ENCODE results near the gene TINAG. TPM values are rescaled to one million over a fixed set of nuclear protein-coding genes. Genes with fewer than 3 reads are reported as not detected.

Gene TINAG
- total RNA-seq, 2 donors from 2014 or later, result not detected

- no peak overlapping the region for H3K4me3 Mint-ChIP-seq
- no peak for ATAC-seq
Observed at GRCh38 chr6:54404791-54405190, 96.5 kb downstream of the TINAG start.

GRCh38 chr6:54411767-54412166, 103.5 kb downstream of the TINAG start:
- Mint-ChIP-seq H3K36me3 (ENCODE audit: low read depth) (no peaks in the 10 kb centered on the region), H3K4me3 (no peak overlapping the region), H3K27ac (no peak overlapping the region), H3K27me3 (no peaks in the 10 kb centered on the region), H3K4me1 (no peaks in the 10 kb centered on the region)
- H3K9me3 ChIP-seq (ENCODE audit: control insufficient read depth, low read length, poor library complexity, severe bottlenecking), result no peaks in the 10 kb centered on the region
- DNase-seq (no peak), ATAC-seq (no peak)

More at GRCh38 chr6:54404791-54405190, 96.5 kb downstream of the TINAG start:
- Mint-ChIP-seq H3K27me3 (no peaks in the 10 kb centered on the region), H3K4me1 (no peaks in the 10 kb centered on the region), H3K27ac (no peak overlapping the region), H3K36me3 (ENCODE audit: low read depth) (no peaks in the 10 kb centered on the region)
- no peaks in the 10 kb centered on the region for H3K9me3 ChIP-seq (ENCODE audit: control insufficient read depth, low read length, poor library complexity, severe bottlenecking)
- DNase-seq, result no peak

GRCh38 chr6:54415517-54415916, 107.3 kb downstream of the TINAG start:
- Mint-ChIP-seq H3K36me3 (ENCODE audit: low read depth) (no peaks in the 10 kb centered on the region), H3K4me3 (no peak overlapping the region)

GRCh38 chr6:54419885-54420284, 111.6 kb downstream of the TINAG start:
- Mint-ChIP-seq H3K27ac (no peak overlapping the region), H3K36me3 (ENCODE audit: low read depth) (no peaks in the 10 kb centered on the region), H3K4me3 (no peak overlapping the region), H3K27me3 (no peaks in the 10 kb centered on the region), H3K4me1 (no peaks in the 10 kb centered on the region)
- ATAC-seq (no peak), DNase-seq (no peak)
- peaks cover 5% of the 10 kb centered on the region for H3K9me3 ChIP-seq (ENCODE audit: control insufficient read depth, low read length, poor library complexity, severe bottlenecking)

More at GRCh38 chr6:54415517-54415916, 107.3 kb downstream of the TINAG start:
- Mint-ChIP-seq H3K27ac (no peak overlapping the region), H3K4me1 (no peaks in the 10 kb centered on the region), H3K27me3 (no peaks in the 10 kb centered on the region)
- DNase-seq (no peak), ATAC-seq (no peak)
- peaks cover 5% of the 10 kb centered on the region for H3K9me3 ChIP-seq (ENCODE audit: control insufficient read depth, low read length, poor library complexity, severe bottlenecking)

GRCh38 chr6:54426995-54427394, 118.8 kb downstream of the TINAG start:
- Mint-ChIP-seq H3K27ac (no peak overlapping the region), H3K4me3 (no peak overlapping the region), H3K36me3 (ENCODE audit: low read depth) (no peaks in the 10 kb centered on the region), H3K4me1 (no peaks in the 10 kb centered on the region), H3K27me3 (no peaks in the 10 kb centered on the region)
- H3K9me3 ChIP-seq (ENCODE audit: control insufficient read depth, low read length, poor library complexity, severe bottlenecking), result no peaks in the 10 kb centered on the region
- ATAC-seq, result no peak
- DNase-seq, result no peak

GRCh38 chr6:54427396-54427937, 119.2 kb downstream of the TINAG start:
- ATAC-seq (no peak), DNase-seq (no peak)
- Mint-ChIP-seq H3K27ac (no peak overlapping the region), H3K36me3 (ENCODE audit: low read depth) (no peaks in the 10 kb centered on the region), H3K27me3 (no peaks in the 10 kb centered on the region), H3K4me1 (no peaks in the 10 kb centered on the region), H3K4me3 (no peak overlapping the region)
- H3K9me3 ChIP-seq (ENCODE audit: control insufficient read depth, low read length, poor library complexity, severe bottlenecking), result no peaks in the 10 kb centered on the region

- Mint-ChIP-seq H3K36me3 (ENCODE audit: low read depth) (no peaks in the 10 kb centered on the region), H3K4me3 (no peak overlapping the region), H3K4me1 (no peaks in the 10 kb centered on the region), H3K27me3 (no peaks in the 10 kb centered on the region), H3K27ac (no peak overlapping the region)
- no peaks in the 10 kb centered on the region for H3K9me3 ChIP-seq (ENCODE audit: control insufficient read depth, low read length, poor library complexity, severe bottlenecking)
- ATAC-seq, result no peak
- no peak for DNase-seq
Observed at GRCh38 chr6:54428431-54428830, 120.2 kb downstream of the TINAG start.

- H3K27ac Mint-ChIP-seq, result no peak overlapping the region
- DNase-seq (no peak), ATAC-seq (no peak)
- H3K4me1 Mint-ChIP-seq, result no peaks in the 10 kb centered on the region
- H3K27me3 Mint-ChIP-seq, result no peaks in the 10 kb centered on the region
- no peaks in the 10 kb centered on the region for H3K36me3 Mint-ChIP-seq (ENCODE audit: low read depth)
- H3K9me3 ChIP-seq (ENCODE audit: control insufficient read depth, low read length, poor library complexity, severe bottlenecking), result no peaks in the 10 kb centered on the region
- H3K4me3 Mint-ChIP-seq, result no peak overlapping the region
Observed at GRCh38 chr6:54431466-54431865, 123.2 kb downstream of the TINAG start.

Other genes with a start within 250 kb of the TINAG start
- not detected for gene MLIP, start 197.0 kb upstream of the TINAG start, total RNA-seq